HEK293T (cell line): Measurements from ENCODE around the gene SYCE3.
"Not testable (repeated sequence)": the region's sequence is repeated elsewhere in the genome, so short reads cannot be mapped to it uniquely, and the experiment has no call there.

ENCODE experiments used
- CTCF ChIA-PET: fragments of 350-600 bp; formaldehyde crosslinking; extraction: SDS; loops from one replicate; lab custom pipeline; 2021; ENCODE audit warnings: antibody characterized with exemption, inconsistent platforms; lab: Yijun Ruan, JAX
- POLR2A ChIA-PET: fragments of 350-600 bp; formaldehyde crosslinking; extraction: SDS; loops from one replicate; lab custom pipeline; 2020; ENCODE audit warnings: antibody characterized with exemption, inconsistent platforms; lab: Yijun Ruan, JAX
- DNase-seq: peaks from one replicate; pipeline ENCODE4 v3.0.0; 2012; ENCODE audit warnings: mixed read lengths; ENCODE audit errors: extremely low spot score
- ARNT ChIP-seq: fragments of 450-650 bp; IDR thresholded peaks from 2 replicates; pipeline ENCODE4 v1.6.1; 2017; ENCODE audit warnings: mild to moderate bottlenecking
- BHLHE40 ChIP-seq: fragments of 450-650 bp; IDR thresholded peaks from 2 replicates; pipeline ENCODE4 v1.6.1; 2016; ENCODE audit warnings: mild to moderate bottlenecking, moderate library complexity, borderline replicate concordance
- CTBP1 ChIP-seq: fragments of 450-650 bp; IDR thresholded peaks from 2 replicates; pipeline ENCODE4 v1.6.1; 2016; ENCODE audit warnings: borderline replicate concordance
- ELF4 ChIP-seq: fragments of 450-650 bp; IDR thresholded peaks from 2 replicates; pipeline ENCODE4 v1.6.1; 2017; ENCODE audit warnings: antibody characterized with exemption
- FOXA1 ChIP-seq: fragments of 450-650 bp; IDR thresholded peaks from 2 replicates; pipeline ENCODE4 v1.6.1; 2016; ENCODE audit warnings: mild to moderate bottlenecking
- FOXK2 ChIP-seq: fragments of 450-650 bp; IDR thresholded peaks from 2 replicates; pipeline ENCODE4 v1.6.1; 2016; ENCODE audit warnings: mild to moderate bottlenecking
- FOXM1 ChIP-seq: fragments of 450-650 bp; IDR thresholded peaks from 2 replicates; pipeline ENCODE4 v1.6.1; 2017; ENCODE audit warnings: mild to moderate bottlenecking, borderline replicate concordance
- HDGF ChIP-seq: fragments of 450-650 bp; IDR thresholded peaks from 2 replicates; pipeline ENCODE4 v1.6.1; 2017; ENCODE audit warnings: antibody characterized with exemption, borderline replicate concordance
- L3MBTL2 ChIP-seq: fragments of 450-650 bp; conservative IDR thresholded peaks from 2 replicates; pipeline ENCODE4 v1.6.1; 2016; ENCODE audit warnings: mild to moderate bottlenecking
- LEF1 ChIP-seq: fragments of 450-650 bp; IDR thresholded peaks from 2 replicates; pipeline ENCODE4 v1.6.1; 2017; ENCODE audit warnings: mild to moderate bottlenecking, borderline replicate concordance
- NFRKB ChIP-seq: fragments of 450-650 bp; IDR thresholded peaks from 2 replicates; pipeline ENCODE4 v1.6.1; 2016; ENCODE audit warnings: mild to moderate bottlenecking, moderate library complexity
- SP1 ChIP-seq: fragments of 450-650 bp; IDR thresholded peaks from 2 replicates; pipeline ENCODE4 v1.6.1; 2017
- SUZ12 ChIP-seq: fragments of 450-650 bp; IDR thresholded peaks from 2 replicates; pipeline ENCODE4 v1.6.1; 2016; ENCODE audit warnings: mild to moderate bottlenecking
- TARDBP ChIP-seq: fragments of 450-650 bp; IDR thresholded peaks from 2 replicates; pipeline ENCODE4 v1.6.1; 2016
- ZNF384 ChIP-seq: fragments of 450-650 bp; IDR thresholded peaks from 2 replicates; pipeline ENCODE4 v1.6.1; 2016
- TF ChIP-seq, protein P1 (sequence below): fragments of 450-650 bp; IDR thresholded peaks from 2 replicates; pipeline ENCODE4 v1.6.1; 2016

Gene SYCE3

GRCh38 chr22:50535113-50535512 lies 27.6 kb downstream of the SYCE3 start:
- TF ChIP-seq FOXK2 (no peak), FOXM1 (no peak), CTBP1 (no peak)
- TF ChIP-seq, protein P1, sequence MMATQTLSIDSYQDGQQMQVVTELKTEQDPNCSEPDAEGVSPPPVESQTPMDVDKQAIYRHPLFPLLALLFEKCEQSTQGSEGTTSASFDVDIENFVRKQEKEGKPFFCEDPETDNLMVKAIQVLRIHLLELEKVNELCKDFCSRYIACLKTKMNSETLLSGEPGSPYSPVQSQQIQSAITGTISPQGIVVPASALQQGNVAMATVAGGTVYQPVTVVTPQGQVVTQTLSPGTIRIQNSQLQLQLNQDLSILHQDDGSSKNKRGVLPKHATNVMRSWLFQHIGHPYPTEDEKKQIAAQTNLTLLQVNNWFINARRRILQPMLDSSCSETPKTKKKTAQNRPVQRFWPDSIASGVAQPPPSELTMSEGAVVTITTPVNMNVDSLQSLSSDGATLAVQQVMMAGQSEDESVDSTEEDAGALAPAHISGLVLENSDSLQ, result no peak
- no peak for DNase-seq
- ChIA-PET CTCF (interaction anchor here (0.6 to 2.2 kb wide), 3 partner anchors 9 to 92 kb away, joined by 3 to 10 read pairs (median 5); partner anchors contain the start of gene SCO2), POLR2A (interaction anchor here (0.7 to 7.3 kb wide), 3 partner anchors 10 to 31 kb away, joined by 3 to 49 read pairs (median 3); partner anchors contain the start of genes SCO2 and SYCE3)

DNA sequence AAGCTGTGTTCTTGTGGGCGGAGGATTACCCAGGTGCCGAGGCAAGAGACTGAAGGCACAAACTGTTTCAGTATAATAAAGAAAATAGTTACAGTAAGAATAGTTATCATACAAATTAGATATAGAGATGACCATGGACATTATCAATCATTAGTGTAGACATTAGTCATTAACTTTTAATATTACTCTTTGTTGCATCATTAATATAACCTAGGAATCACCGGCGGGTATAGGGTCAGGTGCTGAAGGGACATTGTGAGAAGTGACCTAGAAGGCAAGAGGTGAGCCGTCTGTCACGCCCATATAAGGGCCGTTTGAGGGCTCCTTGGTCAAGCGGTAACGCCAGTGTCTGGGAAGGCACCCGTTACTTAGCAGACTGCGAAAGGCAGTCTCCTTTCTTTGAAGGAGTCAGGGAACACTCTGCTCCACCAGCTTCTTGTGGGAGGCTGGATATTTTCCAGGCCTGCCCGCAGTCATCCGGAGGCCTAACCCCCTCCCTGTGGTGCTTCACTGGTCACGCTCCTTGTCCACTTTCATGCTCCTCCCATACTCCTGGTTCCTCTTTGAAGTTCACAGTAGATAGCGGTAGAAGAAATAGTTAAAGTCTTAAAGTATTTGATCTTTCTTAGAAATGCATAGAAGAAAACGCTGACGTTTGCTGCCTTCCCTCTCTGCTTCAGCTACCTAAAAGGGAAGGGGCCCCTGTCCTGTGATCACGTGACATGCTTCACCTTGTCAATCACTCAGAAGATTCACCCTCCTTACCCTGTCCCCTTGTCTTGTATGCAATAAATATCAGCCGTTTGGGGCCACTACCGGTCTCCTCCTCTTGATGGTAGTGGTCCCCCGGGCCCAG lies 28.6 kb downstream of the SYCE3 start:
- CTCF ChIA-PET, result interaction anchor here (0.9 to 2.2 kb wide), 2 partner anchors 8 to 29 kb away, joined by 3 to 10 read pairs; partner anchors contain the start of gene SCO2
- TF ChIP-seq, protein P1, result peak; percentile 57; the same call in 1 of the 2 replicates
- POLR2A ChIA-PET, result interaction anchor here (1.3 to 7.3 kb wide), 2 partner anchors 9 to 29 kb away, joined by 3 to 49 read pairs; partner anchors contain the start of genes SCO2 and SYCE3
- DNase-seq, result not testable (repeated sequence)

GRCh38 chr22:50532824-50533796 lies 29.6 kb downstream of the SYCE3 start:
- ChIA-PET CTCF (interaction anchor here (0.9 kb wide), 1 partner anchor 30 kb away, joined by 3 read pairs; no protein-coding TSS in a partner anchor), POLR2A (interaction anchor here (1.3 kb wide), 1 partner anchor 30 kb away, joined by 3 read pairs; the partner anchor contains the start of gene SYCE3)
- DNase-seq, result no peak
- TF ChIP-seq FOXA1 (no peak), ELF4 (no peak), CTBP1 (no peak), NFRKB (no peak), HDGF (no peak), LEF1 (no peak), ARNT (no peak), SP1 (no peak), ZNF384 (no peak), FOXK2 (no peak), FOXM1 (no peak), SUZ12 (no peak), TARDBP (no peak), BHLHE40 (no peak)

- no peak for DNase-seq
- POLR2A ChIA-PET, result no interaction called here
- CTCF ChIA-PET, result no interaction called here
- TF ChIP-seq NFRKB, result no peak
- TF ChIP-seq L3MBTL2, result no peak
- TF ChIP-seq HDGF, result no peak
- TF ChIP-seq FOXA1, result no peak
- no peak for TF ChIP-seq ARNT
- no peak for TF ChIP-seq ELF4
- no peak for TF ChIP-seq FOXM1
- no peak for TF ChIP-seq FOXK2
Measured at GRCh38 chr22:50531962-50532674, 30.6 kb downstream of the SYCE3 start.

DNA sequence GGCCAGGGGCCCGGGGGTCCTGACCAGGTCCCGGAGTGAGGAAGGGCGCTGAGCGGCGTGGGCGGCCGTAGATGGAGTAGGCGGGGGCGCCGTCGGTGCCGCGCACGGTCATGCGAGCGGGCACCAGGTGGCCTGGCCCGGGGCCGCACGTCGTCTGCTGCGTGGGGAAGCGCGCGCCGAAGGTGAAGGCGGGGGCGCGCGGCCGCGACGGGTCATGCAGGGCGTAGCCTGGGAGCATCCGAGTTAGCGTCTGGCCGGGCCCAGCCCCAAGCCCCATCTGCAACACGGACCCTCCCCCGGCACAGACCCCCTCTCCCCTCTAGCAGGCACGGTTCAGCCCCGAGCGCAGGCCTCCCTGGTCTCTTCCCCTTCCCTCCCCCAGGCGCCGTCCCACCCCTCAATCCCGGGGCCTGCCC lies 31.2 kb downstream of the SYCE3 start:
- ChIA-PET CTCF (no interaction called here), POLR2A (no interaction called here)
- TF ChIP-seq, protein P1, result no peak
- TF ChIP-seq NFRKB (no peak), CTBP1 (no peak), ARNT (no peak), SUZ12 (no peak), SP1 (no peak), FOXK2 (no peak), LEF1 (no peak), FOXM1 (no peak), TARDBP (no peak), ZNF384 (no peak), FOXA1 (no peak), L3MBTL2 (no peak)
- DNase-seq, result no peak
